ENCODE data around the gene RPL10A.
"Not testable (repeated sequence)": the region's sequence is repeated elsewhere in the genome, so short reads cannot be mapped to it uniquely, and the experiment has no call there.

RPL10A gene

DNA sequence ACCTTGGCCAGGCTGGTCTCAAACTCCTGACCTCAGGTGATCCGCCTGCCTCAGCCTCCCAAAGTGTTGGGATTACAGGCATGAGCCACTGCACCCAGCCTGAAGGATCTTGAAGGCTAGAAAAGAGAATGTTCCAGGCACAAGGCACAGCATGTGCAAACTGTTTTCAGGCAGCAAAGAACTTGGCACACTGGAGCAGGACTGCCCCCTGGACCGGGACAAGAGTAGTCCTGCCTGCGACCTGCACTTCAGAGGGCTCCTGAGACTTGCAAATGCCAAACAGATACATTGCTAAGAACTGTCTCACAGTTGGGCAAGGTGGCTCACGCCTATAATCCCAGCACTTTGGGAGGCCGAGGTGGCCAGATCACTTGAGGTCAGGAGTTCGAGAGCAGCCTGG, 47.7 kb downstream of the RPL10A start:
- DNase-seq = not testable (repeated sequence)

DNA sequence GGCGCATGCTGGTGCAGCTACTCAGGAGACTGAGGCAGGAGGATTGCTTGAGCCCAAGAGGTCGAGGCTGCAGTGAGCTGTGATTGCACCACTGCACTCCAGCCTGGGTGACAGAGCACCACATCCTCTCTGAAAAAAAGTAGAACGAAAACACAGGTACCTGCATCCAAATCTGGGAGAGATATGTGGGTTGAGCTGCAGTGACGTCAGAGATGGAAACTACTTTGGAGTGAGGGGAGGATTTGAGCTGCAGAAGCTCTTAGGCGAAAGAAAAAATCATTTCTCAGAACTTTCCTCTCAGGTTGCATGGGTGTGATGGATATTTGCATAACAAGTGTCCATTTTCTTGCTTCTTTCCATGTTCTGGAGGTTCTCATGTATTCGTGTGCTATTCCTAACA, 48.5 kb downstream of the RPL10A start:
- DNase-seq = no peak

DNA sequence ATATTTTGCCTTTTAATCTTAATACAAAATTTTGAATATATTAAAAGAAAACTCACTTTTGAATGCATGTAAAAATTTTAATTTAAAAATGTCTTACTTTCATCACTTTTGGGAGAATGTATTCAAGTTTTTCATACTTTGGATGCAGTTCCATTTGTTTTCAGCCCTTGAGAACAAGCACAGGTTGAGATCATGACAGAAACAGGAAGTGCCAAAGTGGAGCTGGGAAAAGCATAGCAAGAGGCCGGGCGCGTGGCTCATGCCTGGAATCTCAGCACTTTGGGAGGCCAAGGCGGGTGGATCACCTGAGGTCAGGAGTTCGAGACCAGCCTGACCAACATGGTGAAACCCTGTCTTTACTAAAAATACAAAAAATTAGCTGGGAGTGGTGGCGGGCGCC, 49.8 kb downstream of the RPL10A start:
- not testable (repeated sequence) for DNase-seq

DNA sequence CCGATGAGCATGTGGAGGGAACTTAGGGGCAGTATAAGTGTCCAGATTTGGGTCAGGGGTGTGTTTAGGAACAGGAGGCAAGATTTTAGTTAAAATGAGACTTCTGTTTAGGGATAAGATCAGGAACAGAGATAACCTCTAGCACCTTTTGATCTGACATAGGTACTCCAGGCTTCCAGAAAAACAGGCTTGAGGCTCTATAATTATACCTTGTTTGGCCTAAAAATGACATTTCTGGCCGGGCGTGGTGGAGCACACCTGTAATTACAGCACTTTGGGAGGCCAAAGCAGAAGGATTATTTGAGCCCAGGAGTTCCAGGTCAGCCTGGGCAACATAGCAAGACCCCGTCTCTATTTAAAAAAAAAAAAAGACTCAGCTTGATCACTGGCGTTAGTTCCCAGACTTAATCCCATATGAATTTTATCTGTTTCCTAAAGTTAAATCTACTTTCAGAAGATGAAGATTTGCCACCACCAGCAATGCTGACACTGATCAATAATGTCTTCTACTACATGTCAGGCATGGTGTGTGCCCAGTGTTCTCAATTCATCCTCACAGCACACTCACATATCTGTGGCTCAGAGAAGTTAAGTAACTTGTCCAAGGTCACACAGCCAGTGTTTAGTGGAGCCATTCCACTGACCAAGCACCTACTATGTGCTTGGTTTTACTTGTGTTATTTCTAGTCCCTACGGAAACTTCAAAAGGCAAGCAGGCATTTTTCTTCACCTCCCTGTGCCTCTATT, 50.5 kb downstream of the RPL10A start:
- DNase-seq = no peak

DNA sequence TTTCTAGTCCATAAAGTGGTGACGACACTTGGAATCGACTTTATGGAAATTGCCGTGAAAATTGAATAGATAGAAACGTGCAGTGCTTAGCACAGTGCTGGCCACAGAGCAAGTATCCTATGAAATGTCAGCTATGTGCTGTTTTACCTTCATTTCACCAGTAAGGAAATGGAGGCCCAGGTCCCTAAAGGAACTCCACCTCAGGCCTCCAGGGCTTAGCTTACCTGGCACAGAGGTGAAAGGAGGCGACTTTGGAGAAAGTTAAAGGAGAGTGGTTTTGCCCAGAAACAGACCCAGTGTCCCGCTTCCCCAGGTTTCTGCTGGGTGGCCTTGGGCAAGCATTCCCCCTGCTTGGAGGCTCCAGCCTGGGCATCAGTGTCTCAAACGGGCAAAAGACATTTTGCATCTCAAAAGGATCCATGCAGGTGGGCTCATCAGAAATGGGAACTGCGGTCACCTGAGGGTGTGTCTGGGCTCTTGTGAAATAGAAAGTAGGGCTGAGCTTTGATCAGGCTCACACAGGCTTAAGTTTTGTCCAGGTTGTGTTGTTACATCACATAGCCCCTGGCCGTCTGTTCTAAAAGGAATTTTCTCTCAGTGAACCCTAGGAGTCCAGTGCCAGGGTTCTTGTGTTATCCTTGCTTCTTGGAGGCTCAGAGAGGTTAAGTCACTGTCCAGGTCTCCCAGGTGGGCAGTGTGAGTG, 51.3 kb downstream of the RPL10A start:
- no peak for DNase-seq
